ENCODE results near the gene WDFY4. TPM values are rescaled to one million over a fixed set of nuclear protein-coding genes. Genes with fewer than 3 reads are reported as not detected.
"Not testable (repeated sequence)": the region's sequence is repeated elsewhere in the genome, so short reads cannot be mapped to it uniquely, and the experiment has no call there.

Gene WDFY4
- total and polyA plus RNA-seq, 2 experiments from 2014 or later: 0.14 TPM; not detected in 1

GRCh38 chr10:48645600-48645999 lies 39.1 kb upstream of the WDFY4 start (continued):
- TF ChIP-seq ETS1 (IDR thresholded peaks at IDR 0.05): no peak
- no peak for TF ChIP-seq EZH2phosphoT487 (IDR thresholded peaks at IDR 0.05; ENCODE audit: unreplicated experiment)
- no peak for TF ChIP-seq POLR2AphosphoS5 (IDR thresholded peaks at IDR 0.05; ENCODE audit: low read depth)
- TF ChIP-seq REST (IDR thresholded peaks at IDR 0.05; ENCODE audit: unreplicated experiment): no peak

GRCh38 chr10:48647073-48647472 lies 37.6 kb upstream of the WDFY4 start:
- H3K36me3 Mint-ChIP-seq (ENCODE audit: low read depth); H3K27ac ChIP-seq (ENCODE audit: low read depth); H3K9me2 ChIP-seq (ENCODE audit: insufficient read depth); H3K4me1 Mint-ChIP-seq; DNase-seq (ENCODE audit: low spot score); H3K4me2 ChIP-seq; H3K4me1 ChIP-seq (ENCODE audit: insufficient read depth); H3K27me3 Mint-ChIP-seq (ENCODE audit: insufficient read depth, low read depth, poor library complexity); H4K20me1 ChIP-seq (replicated peaks; ENCODE audit: insufficient read depth); H3K4me3 ChIP-seq; H3K36me3 ChIP-seq (ENCODE audit: insufficient read depth); ATAC-seq; H3K27me3 ChIP-seq (ENCODE audit: insufficient read depth); H2AFZ ChIP-seq; H3K79me2 ChIP-seq (replicated peaks; ENCODE audit: insufficient read depth); H3K4me3 Mint-ChIP-seq; H3F3A ChIP-seq (replicated peaks; ENCODE audit: low read depth); H3K9me3 Mint-ChIP-seq; H3K27ac Mint-ChIP-seq: not testable (repeated sequence)

- DNase-seq (ENCODE audit: low spot score) (peak; percentile 3), ATAC-seq (no peak)
- Histone ChIP-seq H3F3A (replicated peaks; ENCODE audit: low read depth) (no peaks in the 10 kb centered on the region), H3K27ac (ENCODE audit: low read depth) (no peak overlapping the region), H3K27me3 (ENCODE audit: insufficient read depth) (no peaks in the 10 kb centered on the region), H4K20me1 (replicated peaks; ENCODE audit: insufficient read depth) (no peaks in the 10 kb centered on the region), H3K9me2 (ENCODE audit: insufficient read depth) (no peaks in the 10 kb centered on the region), H3K4me1 (ENCODE audit: insufficient read depth) (no peaks in the 10 kb centered on the region), H3K4me3 (no peak overlapping the region), H2AFZ (no peak overlapping the region), H3K36me3 (ENCODE audit: insufficient read depth) (no peaks in the 10 kb centered on the region), H3K79me2 (replicated peaks; ENCODE audit: insufficient read depth) (no peaks in the 10 kb centered on the region), H3K4me2 (no peak overlapping the region)
- no peaks in the 10 kb centered on the region for H3K9me3 Mint-ChIP-seq
- no peaks in the 10 kb centered on the region; the same call in 2 of the 3 replicates for H3K4me1 Mint-ChIP-seq
- H3K27ac Mint-ChIP-seq: no peak overlapping the region
- peaks cover 11% of the 10 kb centered on the region for H3K27me3 Mint-ChIP-seq (ENCODE audit: insufficient read depth, low read depth, poor library complexity)
- no peak overlapping the region for H3K4me3 Mint-ChIP-seq
- no peaks in the 10 kb centered on the region for H3K36me3 Mint-ChIP-seq (ENCODE audit: low read depth)
- TF ChIP-seq ZNF462 (CRISPR knock-in tag; IDR thresholded peaks at IDR 0.05) (no peak), POLR2AphosphoS5 (IDR thresholded peaks at IDR 0.05; ENCODE audit: low read depth) (no peak), ZNF114 (CRISPR knock-in tag; IDR thresholded peaks at IDR 0.05) (no peak), NANOG (IDR thresholded peaks at IDR 0.05; ENCODE audit: borderline replicate concordance) (no peak), STAT1 (IDR thresholded peaks at IDR 0.05; ENCODE audit: unreplicated experiment) (no peak)
Measured at GRCh38 chr10:48648172-48648942, 36.3 kb upstream of the WDFY4 start.
